ENCODE results near the gene CIC. TPM values are rescaled to one million over a fixed set of nuclear protein-coding genes. Genes with fewer than 3 reads are reported as not detected.

CIC gene
- total and polyA plus RNA-seq, 2 of the 13 experiments (the other 11 are each of a cell fraction or from before 2014, with no cell fraction given) = 5.9 to 8.0 TPM

- TF ChIP-seq RFX3 (CRISPR knock-in tag; IDR thresholded peaks at IDR 0.05) = 0 out of 2 replicates have a peak, but pooled peaks have one; percentile 10
- TF ChIP-seq GFI1 (CRISPR knock-in tag; IDR thresholded peaks at IDR 0.05; ENCODE audit: borderline replicate concordance) = no peak
- TF ChIP-seq ZNF639 (CRISPR knock-in tag; conservative IDR thresholded peaks at IDR 0.05) = peak; percentile 92
- peak; percentile 73; the same call in 1 of the 2 replicates for TF ChIP-seq MYC (CRISPR knock-in tag; IDR thresholded peaks at IDR 0.05; ENCODE audit: borderline replicate concordance)
- no peak for TF ChIP-seq FOXP4 (CRISPR knock-in tag; IDR thresholded peaks at IDR 0.05)
- peak; percentile 47; the same call in 1 of the 2 replicates for TF ChIP-seq UBTF (CRISPR knock-in tag; IDR thresholded peaks at IDR 0.05)
- TF ChIP-seq BCL6 (CRISPR knock-in tag; IDR thresholded peaks at IDR 0.05) = peak; percentile 11; the same call in 1 of the 2 replicates
- TF ChIP-seq ZNF12 (CRISPR knock-in tag; IDR thresholded peaks at IDR 0.05) = no peak
- no peak for TF ChIP-seq SYNCRIP (IDR thresholded peaks at IDR 0.05; ENCODE audit: insufficient read depth, low read depth, low read length)
- peak; percentile 58; the same call in 1 of the 2 replicates for TF ChIP-seq ZGPAT (CRISPR knock-in tag; IDR thresholded peaks at IDR 0.05)
- no peak for TF ChIP-seq ARID2 (CRISPR knock-in tag; IDR thresholded peaks at IDR 0.05; ENCODE audit: borderline replicate concordance)
- TF ChIP-seq RXRA (CRISPR knock-in tag; IDR thresholded peaks at IDR 0.05) = peak; percentile 76; the same call in 1 of the 2 replicates
- TF ChIP-seq ZNF670 (CRISPR knock-in tag; IDR thresholded peaks at IDR 0.05; ENCODE audit: borderline replicate concordance) = no peak
- no peak for TF ChIP-seq ZNF775 (CRISPR knock-in tag; IDR thresholded peaks at IDR 0.05; ENCODE audit: borderline replicate concordance)
- no peak for TF ChIP-seq ZSCAN20 (CRISPR knock-in tag; IDR thresholded peaks at IDR 0.05; ENCODE audit: borderline replicate concordance)
- peak; percentile 87 for TF ChIP-seq NCOR1 (IDR thresholded peaks at IDR 0.05; ENCODE audit: borderline replicate concordance, low read length)
- TF ChIP-seq ZNF704 (CRISPR knock-in tag; IDR thresholded peaks at IDR 0.05; ENCODE audit: borderline replicate concordance) = no peak
- 0 out of 2 replicates have a peak, but pooled peaks have one; percentile 11 for TF ChIP-seq AKAP8 (CRISPR knock-in tag; IDR thresholded peaks at IDR 0.05)
- no peak for TF ChIP-seq ZNF616 (CRISPR knock-in tag; IDR thresholded peaks at IDR 0.05; ENCODE audit: low read depth)
- no peak for TF ChIP-seq SOX6 (IDR thresholded peaks at IDR 0.05)
- TF ChIP-seq SOX6 (CRISPR knock-in tag; IDR thresholded peaks at IDR 0.05) = 0 out of 2 replicates have a peak, but pooled peaks have one; percentile 34
These were observed 14.8 kb upstream of the CIC start (continued) for GRCh38 chr19:42254089-42254849.
